Endodermal cell (in vitro differentiated cells): Measurements from ENCODE around the gene RALGAPA2. TPM values are rescaled to one million over a fixed set of nuclear protein-coding genes. Genes with fewer than 3 reads are reported as not detected.
A peak's percentile ranks its signal among the peaks of the same experiment; 100 is the strongest.
"Not testable (repeated sequence)": the region's sequence is repeated elsewhere in the genome, so short reads cannot be mapped to it uniquely, and the experiment has no call there.

Experiments
- DNase-seq: peaks from one replicate; pipeline ENCODE4 v3.0.0-alpha.2; 2017
- H3K27ac ChIP-seq: 2 replicates; pipeline ENCODE4 v1.5.1; 2013; ENCODE audit warnings: mild to moderate bottlenecking, low read depth, low read length, moderate library complexity
- H3K27me3 ChIP-seq: 2 replicates; pipeline ENCODE4 v1.6.1; 2013; ENCODE audit warnings: mild to moderate bottlenecking, low read length, moderate library complexity; ENCODE audit not compliant: insufficient read depth, control insufficient read depth, poor library complexity, severe bottlenecking
- H3K36me3 ChIP-seq: 2 replicates; pipeline ENCODE4 v1.7.0; 2013; ENCODE audit warnings: mild to moderate bottlenecking, low read length, moderate library complexity; ENCODE audit not compliant: control insufficient read depth, insufficient read depth
- H3K4me1 ChIP-seq: one replicate; pipeline ENCODE4 v1.7.0; 2013; ENCODE audit warnings: low read length; ENCODE audit not compliant: control insufficient read depth, insufficient read depth
- H3K4me3 ChIP-seq: 2 replicates; pipeline ENCODE4 v1.5.1; 2013; ENCODE audit warnings: mild to moderate bottlenecking, low read length, moderate library complexity
- H3K9ac ChIP-seq: 2 replicates; pipeline ENCODE4 v1.6.1; 2013; ENCODE audit warnings: mild to moderate bottlenecking, low read length, moderate library complexity; ENCODE audit not compliant: poor library complexity, severe bottlenecking; ENCODE audit errors: extremely low read depth
- H3K9me3 ChIP-seq: 2 replicates; pipeline ENCODE4 v1.6.1; 2013; ENCODE audit warnings: mild to moderate bottlenecking, low read length, moderate library complexity; ENCODE audit not compliant: control insufficient read depth
- H3K27ac Mint-ChIP-seq: 2 replicates; pipeline ENCODE4 v1.8.0; 2020; ENCODE audit warnings: mixed read lengths
- H3K27me3 Mint-ChIP-seq: 2 replicates; pipeline ENCODE4 v1.8.0; 2021; ENCODE audit warnings: mild to moderate bottlenecking, mixed read lengths; ENCODE audit not compliant: insufficient read depth
- H3K36me3 Mint-ChIP-seq: 2 replicates; pipeline ENCODE4 v1.8.0; 2020; ENCODE audit warnings: low read depth, mixed read lengths
- H3K4me1 Mint-ChIP-seq: 2 replicates; pipeline ENCODE4 v1.8.0; 2020; ENCODE audit warnings: mixed read lengths
- H3K4me3 Mint-ChIP-seq: 2 replicates; pipeline ENCODE4 v1.8.0; 2020; ENCODE audit warnings: mild to moderate bottlenecking, moderate library complexity, mixed read lengths
- H3K9me3 Mint-ChIP-seq: 2 replicates; pipeline ENCODE4 v1.8.0; 2020; ENCODE audit warnings: mild to moderate bottlenecking, mixed read lengths
- CTCF ChIP-seq: fragments of 200-600 bp; sonication (generic); conservative IDR thresholded peaks from 2 replicates; pipeline ENCODE4 v1.5.0; 2021; ENCODE audit warnings: antibody characterized with exemption, mild to moderate bottlenecking
- WGBS, 2 experiments: methylation state at CpG; one replicate each; pipeline versions ENCODE4 v1.1.5 to v1.1.7; 2013; ENCODE audit warnings: missing lambda C conversion rate in 2 of 2, mixed read lengths in 1 of 2; ENCODE audit not compliant: insufficient coverage in 1 of 2, insufficient read length in 1 of 2; 5-methylcytosine and 5-hydroxymethylcytosine counted together
- total RNA-seq, 2 donors: library from RNA; stranded (reverse); fragmentation: NEBNext Ultra II Directional in 1 of 2; extraction: Animal tissue kit (Norgen Biotek cat#: 25700) in 1 of 2; gene quantifications; 2 replicates in 1 of 2; 3 replicates in 1 of 2; pipeline ENCODE4 v1.2.1, GENCODE V29; 2021

Gene RALGAPA2
- total RNA-seq, 2 donors from 2014 or later: 19.5 to 24.6 TPM

GRCh38 chr20:20360464-20360863 is 352.0 kb downstream of the RALGAPA2 start:
- H3K9me3 Mint-ChIP-seq: peaks cover 11% of the 10 kb centered on the region
- H3K27me3 ChIP-seq: peaks cover 72% of the 10 kb centered on the region
- peak; percentile 89 for TF ChIP-seq CTCF

GRCh38 chr20:20359628-20360027 is 352.8 kb downstream of the RALGAPA2 start:
- DNase-seq: no peak
- peaks cover 64% of the 10 kb centered on the region for H3K27me3 ChIP-seq
- H3K9ac ChIP-seq: no peak overlapping the region
- no peaks in the 10 kb centered on the region for H3K36me3 Mint-ChIP-seq
- WGBS, 2 experiments: 89 to 91% methylated on average over 3 to 5 of the region's 6 CpGs
- peaks cover 65% of the 10 kb centered on the region for H3K27me3 Mint-ChIP-seq
- H3K4me3 ChIP-seq: no peak overlapping the region
- peaks cover 18% of the 10 kb centered on the region for H3K9me3 Mint-ChIP-seq
- H3K4me1 ChIP-seq: no peaks in the 10 kb centered on the region
- no peak overlapping the region for H3K27ac ChIP-seq
- H3K36me3 ChIP-seq: no peaks in the 10 kb centered on the region
- TF ChIP-seq CTCF: no peak
- no peak overlapping the region for H3K27ac Mint-ChIP-seq
- H3K4me3 Mint-ChIP-seq: no peak overlapping the region
- peaks cover 3% of the 10 kb centered on the region for H3K4me1 Mint-ChIP-seq
- H3K9me3 ChIP-seq: peaks cover 10% of the 10 kb centered on the region

More at GRCh38 chr20:20360464-20360863, 352.0 kb downstream of the RALGAPA2 start:
- Mint-ChIP-seq H3K36me3 (no peaks in the 10 kb centered on the region), H3K4me1 (peaks cover 6% of the 10 kb centered on the region), H3K4me3 (no peak overlapping the region), H3K27ac (no peak overlapping the region), H3K27me3 (peaks cover 73% of the 10 kb centered on the region)
- Histone ChIP-seq H3K9ac (no peak overlapping the region), H3K4me3 (no peak overlapping the region), H3K9me3 (peaks cover 5% of the 10 kb centered on the region), H3K4me1 (no peaks in the 10 kb centered on the region), H3K36me3 (no peaks in the 10 kb centered on the region), H3K27ac (no peak overlapping the region)
- peak; percentile 83 for DNase-seq
- WGBS, 2 experiments: 7 to 8% methylated on average over 6 of the region's 6 CpGs

- TF ChIP-seq CTCF: no peak
- Histone ChIP-seq H3K27me3 (peaks cover 56% of the 10 kb centered on the region), H3K36me3 (no peaks in the 10 kb centered on the region), H3K9me3 (peaks cover 11% of the 10 kb centered on the region), H3K27ac (no peak overlapping the region), H3K4me1 (no peaks in the 10 kb centered on the region), H3K4me3 (no peak overlapping the region), H3K9ac (no peak overlapping the region)
- DNase-seq: no peak
- H3K27ac Mint-ChIP-seq: no peak overlapping the region
- H3K36me3 Mint-ChIP-seq: no peaks in the 10 kb centered on the region
- peaks cover 26% of the 10 kb centered on the region for H3K9me3 Mint-ChIP-seq
- peaks cover 60% of the 10 kb centered on the region for H3K27me3 Mint-ChIP-seq
- H3K4me1 Mint-ChIP-seq: peaks cover 3% of the 10 kb centered on the region
- no peak overlapping the region for H3K4me3 Mint-ChIP-seq
Observed at GRCh38 chr20:20358801-20359200, 353.6 kb downstream of the RALGAPA2 start.

GRCh38 chr20:20355503-20355902 is 356.9 kb downstream of the RALGAPA2 start:
- not testable (repeated sequence) for H3K36me3 Mint-ChIP-seq, DNase-seq, H3K4me3 Mint-ChIP-seq, H3K36me3 ChIP-seq, H3K4me1 ChIP-seq, H3K4me3 ChIP-seq, H3K9ac ChIP-seq, H3K27ac ChIP-seq, H3K27ac Mint-ChIP-seq, H3K4me1 Mint-ChIP-seq
- peaks cover 23% of the 10 kb centered on the region for H3K27me3 ChIP-seq
- Mint-ChIP-seq H3K9me3 (peaks cover 29% of the 10 kb centered on the region), H3K27me3 (peaks cover 31% of the 10 kb centered on the region)
- peaks cover 11% of the 10 kb centered on the region for H3K9me3 ChIP-seq
